Mesenchymal stem cell (in vitro differentiated cells and primary cell): Measurements from ENCODE around the gene GATA1.

ENCODE experiments used
- DNase-seq: peaks from one replicate; pipeline ENCODE4 v3.0.0-alpha.2; 2013
- H2AFZ ChIP-seq: one replicate; pipeline ENCODE4 v1.6.1; 2013; ENCODE audit warnings: low read depth, mild to moderate bottlenecking, control low read depth, inconsistent platforms, low read length, moderate library complexity
- H2AK5ac ChIP-seq: 2 replicates; pipeline ENCODE4 v1.6.1; 2013; ENCODE audit warnings: low read length, moderate library complexity, mild to moderate bottlenecking, inconsistent platforms; ENCODE audit not compliant: severe bottlenecking
- H2BK120ac ChIP-seq: one replicate; pipeline ENCODE4 v1.6.1; 2013; ENCODE audit warnings: low read depth, mild to moderate bottlenecking, inconsistent platforms, low read length, moderate library complexity
- H2BK12ac ChIP-seq, 2 experiments: one replicate each; pipeline ENCODE4 v1.6.1; 2013; ENCODE audit warnings: inconsistent platforms in 2 of 2, low read length in 2 of 2, mild to moderate bottlenecking in 2 of 2, moderate library complexity in 2 of 2, control low read depth in 1 of 2
- H2BK15ac ChIP-seq: one replicate; pipeline ENCODE4 v1.6.1; 2013; ENCODE audit warnings: mild to moderate bottlenecking, low read depth, inconsistent platforms; ENCODE audit not compliant: poor library complexity, severe bottlenecking
- H2BK5ac ChIP-seq: 2 replicates; pipeline ENCODE4 v1.6.1; 2013; ENCODE audit warnings: low read depth, mild to moderate bottlenecking, low read length, control low read depth, inconsistent platforms; ENCODE audit not compliant: poor library complexity, severe bottlenecking
- H3K14ac ChIP-seq, 2 experiments: one replicate each; pipeline ENCODE4 v1.6.1; 2013; ENCODE audit warnings: inconsistent platforms in 2 of 2, low read length in 2 of 2, control low read depth in 1 of 2, mild to moderate bottlenecking in 1 of 2, moderate library complexity in 1 of 2
- H3K18ac ChIP-seq, 2 experiments: one replicate each; pipeline ENCODE4 v1.6.1; 2013; ENCODE audit warnings: inconsistent platforms in 2 of 2, low read length in 2 of 2, control low read depth in 1 of 2, low read depth in 1 of 2, mild to moderate bottlenecking in 1 of 2
- H3K23ac ChIP-seq, 2 experiments: one replicate each; pipeline ENCODE4 v1.6.1; 2013; ENCODE audit warnings: inconsistent platforms in 2 of 2, low read length in 2 of 2, mild to moderate bottlenecking in 2 of 2, moderate library complexity in 2 of 2, control low read depth in 1 of 2
- H3K27ac ChIP-seq: 2 replicates; pipeline ENCODE4 v1.5.1; 2013; ENCODE audit warnings: mild to moderate bottlenecking, moderate library complexity, low read length, control low read depth, inconsistent platforms; ENCODE audit not compliant: poor library complexity, severe bottlenecking
- H3K27me3 ChIP-seq, 2 experiments: 2 replicates each; pipeline versions ENCODE4 v1.6.1 to v1.7.0; 2013; ENCODE audit warnings: low read length in 2 of 2, mild to moderate bottlenecking in 2 of 2, moderate library complexity in 2 of 2, control low read depth in 1 of 2, inconsistent platforms in 1 of 2; ENCODE audit not compliant: control insufficient read depth in 1 of 2, insufficient read depth in 1 of 2
- H3K36me3 ChIP-seq, 2 experiments: 2 replicates each; pipeline versions ENCODE4 v1.6.1 to v1.7.0; 2013; ENCODE audit warnings: low read length in 2 of 2, control low read depth in 1 of 2, inconsistent platforms in 1 of 2, low read depth in 1 of 2, mild to moderate bottlenecking in 1 of 2; ENCODE audit not compliant: insufficient read depth in 2 of 2, control insufficient read depth in 1 of 2
- H3K4ac ChIP-seq, 2 experiments: one replicate each; pipeline ENCODE4 v1.6.1; 2013; ENCODE audit warnings: inconsistent platforms in 2 of 2, low read length in 2 of 2, mild to moderate bottlenecking in 2 of 2, moderate library complexity in 2 of 2, control low read depth in 1 of 2, low read depth in 1 of 2
- H3K4me1 ChIP-seq: 2 replicates; pipeline ENCODE4 v1.6.1; 2013; ENCODE audit warnings: low read depth, low read length, control low read depth; ENCODE audit not compliant: control insufficient read depth, insufficient read depth
- H3K4me2 ChIP-seq: 2 replicates; pipeline ENCODE4 v1.6.1; 2013; ENCODE audit warnings: low read length, mild to moderate bottlenecking, inconsistent platforms; ENCODE audit not compliant: poor library complexity, severe bottlenecking
- H3K4me3 ChIP-seq, 2 experiments: 2 replicates each; pipeline versions ENCODE4 v1.5.1 to v1.7.0; 2013; ENCODE audit warnings: low read length in 2 of 2, mild to moderate bottlenecking in 2 of 2, control low read depth in 1 of 2, low read depth in 1 of 2; ENCODE audit not compliant: insufficient read depth in 1 of 2
- H3K79me1 ChIP-seq: replicated peaks from 2 replicates; pipeline ENCODE4 v1.6.1; 2013; ENCODE audit warnings: mild to moderate bottlenecking, control low read depth, low read length, inconsistent platforms; ENCODE audit not compliant: poor library complexity, severe bottlenecking
- H3K9ac ChIP-seq: 2 replicates; pipeline ENCODE4 v1.7.0; 2013; ENCODE audit warnings: mild to moderate bottlenecking, low read length, moderate library complexity
- H3K9me3 ChIP-seq: 2 replicates; pipeline ENCODE4 v1.7.0; 2013; ENCODE audit warnings: mild to moderate bottlenecking, low read length; ENCODE audit not compliant: control insufficient read depth
- H4K8ac ChIP-seq: one replicate; pipeline ENCODE4 v1.6.1; 2013; ENCODE audit warnings: inconsistent platforms, mild to moderate bottlenecking, low read length, moderate library complexity
- H4K91ac ChIP-seq: one replicate; pipeline ENCODE4 v1.6.1; 2013; ENCODE audit warnings: mild to moderate bottlenecking, low read length, inconsistent platforms
- WGBS: methylation state at CpG from one replicate; pipeline ENCODE4 v1.1.7; 2013; ENCODE audit warnings: mixed read lengths; 5-methylcytosine and 5-hydroxymethylcytosine counted together

Gene GATA1

GRCh38 chrX:48824066-48824465 lies 37.7 kb downstream of the GATA1 start:
- Histone ChIP-seq H3K4me2 (no peak overlapping the region), H3K79me1 (no peaks in the 10 kb centered on the region), H2BK120ac (no peak overlapping the region), H2BK5ac (no peak overlapping the region), H2BK15ac (no peak overlapping the region), H3K4me1 (no peaks in the 10 kb centered on the region), H2AK5ac (no peak overlapping the region), H3K14ac (no peak overlapping the region), H4K8ac (no peak overlapping the region), H3K9me3 (peaks cover 13% of the 10 kb centered on the region), H3K27me3 (peaks cover 0 to 3% of the 10 kb centered on the region in 2 experiments), H4K91ac (no peak overlapping the region), H3K36me3 (peaks cover 30 to 52% of the 10 kb centered on the region in 2 experiments), H3K9ac (no peak overlapping the region), H3K23ac (no peak overlapping the region), H2BK12ac (no peak overlapping the region), H3K4me3 (no peak overlapping the region), H3K4ac (no peak overlapping the region), H3K18ac (no peak overlapping the region), H3K27ac (no peak overlapping the region), H2AFZ (no peak overlapping the region)
- DNase-seq: no peak
- 93% methylated on average over 3 of the region's 8 CpGs for WGBS

DNA sequence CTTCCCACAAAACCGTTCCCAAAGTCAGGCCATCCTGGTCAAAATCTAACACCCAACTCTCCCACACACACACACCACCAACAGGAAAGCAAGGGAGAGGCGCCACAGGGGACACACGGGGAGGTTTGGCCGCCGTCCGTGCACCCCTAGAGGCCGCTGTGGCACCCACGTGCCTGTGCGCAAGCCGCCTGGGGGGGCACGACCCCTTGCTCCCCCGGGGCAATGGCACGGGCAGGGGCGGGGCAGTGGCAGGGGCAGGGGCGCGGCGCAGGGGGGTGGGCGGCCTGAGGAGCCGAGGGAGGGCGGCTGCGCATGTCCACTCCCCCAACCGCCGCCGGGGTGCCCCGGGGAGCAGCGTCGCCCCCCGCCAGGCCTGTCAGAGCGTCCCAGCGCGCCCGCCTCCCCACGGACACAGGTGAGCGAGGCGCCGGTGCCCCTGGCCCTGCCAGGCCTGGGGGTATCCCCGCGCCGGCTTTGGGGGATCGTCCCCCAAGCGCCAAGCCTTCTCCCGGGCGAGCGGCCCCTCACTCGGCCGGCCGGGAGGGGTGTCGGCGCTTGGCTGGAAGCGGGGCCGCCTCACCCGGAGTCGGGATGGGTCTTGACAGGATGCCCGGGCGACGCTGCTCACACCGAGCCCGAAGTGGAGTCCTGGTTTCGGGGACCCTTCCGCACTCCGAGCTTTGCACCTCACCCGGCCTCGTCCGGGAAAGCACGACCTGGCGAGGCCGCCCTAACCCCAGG lies 39.9 kb downstream of the GATA1 start, which contains the start of gene ERAS:
Gene ERAS, plus strand, starts transcription at position 379 of the 741 bp plus-strand sequence. CDS start 2,611 bp downstream, outside the sequence.
- Histone ChIP-seq H3K36me3 (peaks cover 22 to 50% of the 10 kb centered on the region in 2 experiments), H4K91ac (no peak within 1 kb of the TSS), H2AK5ac (no peak within 1 kb of the TSS), H3K27me3 (peaks cover 7 to 24% of the 10 kb centered on the region in 2 experiments), H4K8ac (no peak within 1 kb of the TSS), H3K4me2 (no peak within 1 kb of the TSS), H3K79me1 (no peaks in the 10 kb centered on the region), H2BK120ac (no peak within 1 kb of the TSS), H3K4me3 (no peak within 1 kb of the TSS), H2BK12ac (no peak within 1 kb of the TSS), H3K14ac (no peak within 1 kb of the TSS), H3K9ac (no peak within 1 kb of the TSS), H2BK15ac (no peak within 1 kb of the TSS), H2AFZ (no peak within 1 kb of the TSS), H3K23ac (no peak within 1 kb of the TSS), H3K4me1 (peaks cover 2% of the 10 kb centered on the region), H3K27ac (no peak within 1 kb of the TSS), H3K18ac (no peak within 1 kb of the TSS), H2BK5ac (no peak within 1 kb of the TSS), H3K9me3 (peaks cover 13% of the 10 kb centered on the region), H3K4ac (no peak within 1 kb of the TSS)
- no peak for DNase-seq
- WGBS: 97% methylated on average over 38 of the region's 67 CpGs

- 63% methylated on average over 46 of the region's 73 CpGs for WGBS
- Histone ChIP-seq H4K8ac (no peak overlapping the region), H3K9ac (no peak overlapping the region), H2BK15ac (no peak overlapping the region), H2BK12ac (no peak overlapping the region), H3K4me2 (no peak overlapping the region), H3K4me3 (no peak overlapping the region), H3K36me3 (peaks cover 20 to 50% of the 10 kb centered on the region in 2 experiments), H3K4me1 (peaks cover 7% of the 10 kb centered on the region), H3K27me3 (peaks cover 11 to 32% of the 10 kb centered on the region in 2 experiments), H3K4ac (no peak overlapping the region), H3K27ac (no peak overlapping the region), H2BK5ac (no peak overlapping the region), H2BK120ac (no peak overlapping the region), H2AK5ac (no peak overlapping the region), H3K23ac (no peak overlapping the region), H3K14ac (no peak overlapping the region), H2AFZ (no peak overlapping the region), H3K18ac (no peak overlapping the region), H3K79me1 (no peaks in the 10 kb centered on the region), H3K9me3 (peaks cover 13% of the 10 kb centered on the region), H4K91ac (no peak overlapping the region)
- no peak for DNase-seq
These were observed 40.7 kb downstream of the GATA1 start for GRCh38 chrX:48826876-48827653.

GRCh38 chrX:48827654-48827968 lies 41.2 kb downstream of the GATA1 start:
- peaks cover 16 to 46% of the 10 kb centered on the region in 2 experiments for H3K36me3 ChIP-seq
- no peak overlapping the region for H2BK5ac ChIP-seq
- H3K79me1 ChIP-seq: no peaks in the 10 kb centered on the region
- H3K18ac ChIP-seq: no peak overlapping the region
- peaks cover 8% of the 10 kb centered on the region for H3K4me1 ChIP-seq
- H3K14ac ChIP-seq: no peak overlapping the region
- H3K4ac ChIP-seq: no peak overlapping the region
- no peak overlapping the region for H3K4me3 ChIP-seq
- H3K27me3 ChIP-seq: peaks cover 11 to 37% of the 10 kb centered on the region in 2 experiments
- no peak overlapping the region for H2BK15ac ChIP-seq
- DNase-seq: no peak
- peaks cover 13% of the 10 kb centered on the region for H3K9me3 ChIP-seq
- no peak overlapping the region for H2AK5ac ChIP-seq
- no peak overlapping the region for H2BK12ac ChIP-seq
- H3K4me2 ChIP-seq: no peak overlapping the region
- no peak overlapping the region for H4K91ac ChIP-seq
- no peak overlapping the region for H3K9ac ChIP-seq
- no peak overlapping the region for H2BK120ac ChIP-seq
- no peak overlapping the region for H4K8ac ChIP-seq
- no peak overlapping the region for H2AFZ ChIP-seq
- no peak overlapping the region for H3K27ac ChIP-seq
- no peak overlapping the region for H3K23ac ChIP-seq
- 35% methylated on average over 3 of the region's 4 CpGs for WGBS
